GM18909 (cell line): ENCODE measurements around the gene FCRLB.
A peak's percentile ranks its signal among the peaks of the same experiment; 100 is the strongest.
"Not testable (repeated sequence)": the region's sequence is repeated elsewhere in the genome, so short reads cannot be mapped to it uniquely, and the experiment has no call there.

Source experiments
- ATAC-seq: cut with Tn5 transposase; IDR thresholded peaks from one replicate; pipeline ENCODE4 v1.9.1; 2021; ENCODE audit warnings: mild to moderate bottlenecking; ENCODE audit not compliant: unreplicated experiment, poor library complexity

Gene FCRLB

GRCh38 chr1:161720956-161721737 is at the start of gene FCRLB:
Gene FCRLB (plus strand): TSS chr1:161721544. CDS start chr1:161722673, 1,129 bp downstream.
- no peak for ATAC-seq

- ATAC-seq = not testable (repeated sequence)
Observed at GRCh38 chr1:161673437-161673836, 47.9 kb upstream of the FCRLB start.

- not testable (repeated sequence) for ATAC-seq
Observed at GRCh38 chr1:161674447-161674846, 46.9 kb upstream of the FCRLB start.

- ATAC-seq = not testable (repeated sequence)
Observed at GRCh38 chr1:161674908-161675307, 46.4 kb upstream of the FCRLB start.

GRCh38 chr1:161676441-161676840 is 44.9 kb upstream of the FCRLB start:
- ATAC-seq = no peak

GRCh38 chr1:161676958-161677689 is 44.2 kb upstream of the FCRLB start:
- no peak for ATAC-seq

GRCh38 chr1:161678500-161678899 is 42.8 kb upstream of the FCRLB start:
- ATAC-seq = no peak

- no peak for ATAC-seq
Observed at GRCh38 chr1:161681879-161682278, 39.5 kb upstream of the FCRLB start.

- no peak for ATAC-seq
Observed at GRCh38 chr1:161688946-161689345, 32.4 kb upstream of the FCRLB start.

GRCh38 chr1:161691846-161692245 is 29.5 kb upstream of the FCRLB start:
- no peak for ATAC-seq

- ATAC-seq = not testable (repeated sequence)
Observed at GRCh38 chr1:161693020-161693712, 28.2 kb upstream of the FCRLB start.

- ATAC-seq = not testable (repeated sequence)
Observed at GRCh38 chr1:161698302-161698701, 23.0 kb upstream of the FCRLB start.

- no peak for ATAC-seq
Observed at GRCh38 chr1:161702250-161702649, 19.1 kb upstream of the FCRLB start.

GRCh38 chr1:161705537-161705936 is 15.8 kb upstream of the FCRLB start:
- ATAC-seq = peak; percentile 44

- ATAC-seq = no peak
Observed at GRCh38 chr1:161706113-161706481, 15.2 kb upstream of the FCRLB start.

- peak; percentile 65 for ATAC-seq
Observed at GRCh38 chr1:161706482-161707347, 14.6 kb upstream of the FCRLB start, which contains the start of gene FCRLA. Gene FCRLA (plus strand): TSS chr1:161707229. CDS start chr1:161707265, 36 bp downstream.

- ATAC-seq = no peak
Observed at GRCh38 chr1:161707503-161707902, 13.8 kb upstream of the FCRLB start.

GRCh38 chr1:161709373-161709772 is 12.0 kb upstream of the FCRLB start:
- ATAC-seq = no peak

- ATAC-seq = no peak
Observed at GRCh38 chr1:161710560-161710959, 10.8 kb upstream of the FCRLB start.
